ENCODE measurements around the gene ADAM30.
"Not testable (repeated sequence)": the region's sequence is repeated elsewhere in the genome, so short reads cannot be mapped to it uniquely, and the experiment has no call there.

GRCh38 chr1:119858556-119859214 lies 37.6 kb downstream of the ADAM30 start:
- TF ChIP-seq CTCF (IDR thresholded peaks at IDR 0.05; ENCODE audit: low read depth, low read length); EZH2phosphoT487 (IDR thresholded peaks at IDR 0.05; ENCODE audit: low read depth): not testable (repeated sequence)
